ENCODE measurements around the gene OR2D3.
"Not testable (repeated sequence)": the region's sequence is repeated elsewhere in the genome, so short reads cannot be mapped to it uniquely, and the experiment has no call there.

Gene OR2D3

DNA sequence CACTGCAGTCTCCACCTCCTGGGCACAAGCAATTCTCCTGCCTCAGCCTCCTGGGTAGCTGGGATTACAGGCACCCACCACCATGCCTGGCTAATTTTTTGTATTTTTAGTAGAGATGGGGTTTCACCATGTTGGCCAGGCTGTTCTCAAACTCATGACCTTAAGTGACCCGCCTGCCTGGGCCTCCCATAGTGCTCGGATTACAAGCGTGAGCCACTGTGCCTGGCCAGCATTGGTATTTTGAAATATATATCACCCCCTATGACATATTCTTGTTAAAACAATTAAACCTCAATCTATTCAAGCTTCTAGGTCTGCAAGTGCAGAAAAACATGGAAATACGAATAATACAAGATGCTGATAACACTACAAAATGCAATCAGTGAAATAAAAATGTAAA, 49.1 kb downstream of the OR2D3 start:
- not testable (repeated sequence) for H3K4me1 Mint-ChIP-seq; H3K4me3 Mint-ChIP-seq; H3K27ac Mint-ChIP-seq; ATAC-seq; DNase-seq (ENCODE audit: low spot score in 2 of 2); H3K9me3 Mint-ChIP-seq; H3K36me3 Mint-ChIP-seq

All from stimulated activated effector memory CD8-positive, alpha-beta T cell treated with anti-CD3 and anti-CD28 coated beads, Interleukin-12 subunit alpha, Interleukin-12 subunit beta, amount 100 ng/mL, for 72 hours (primary cell).